Activated CD4-positive, alpha-beta T cell treated with anti-CD3 and anti-CD28 coated beads for 36 hours (primary cell): ENCODE data around the gene TMEM167B. TPM values are rescaled to one million over a fixed set of nuclear protein-coding genes. Genes with fewer than 3 reads are reported as not detected.

Source experiments
- ATAC-seq: fragments of 200-7000 bp; cut with Tn5 transposase; one replicate; pipeline ENCODE4 v1.10.0; 2021; ENCODE audit warnings: mild to moderate bottlenecking, moderate library complexity
- CTCF ChIA-PET: fragments of 350-600 bp; sonication (Branson Sonifier 250); formaldehyde crosslinking; loops from one replicate; lab custom pipeline; 2021; ENCODE audit warnings: antibody characterized with exemption; lab: Charles Lee
- POLR2A ChIA-PET: fragments of 350-600 bp; sonication (Branson Sonifier 250); formaldehyde crosslinking; loops from one replicate; lab custom pipeline; 2021; ENCODE audit warnings: antibody characterized with exemption, inconsistent platforms; lab: Charles Lee
- DNase-seq: peaks from one replicate; pipeline ENCODE4 v3.0.0-alpha.2; 2020
- H3K27ac Mint-ChIP-seq: one replicate; pipeline ENCODE4 v1.8.0; 2021; ENCODE audit warnings: mixed read lengths
- H3K27me3 Mint-ChIP-seq: one replicate; pipeline ENCODE4 v1.8.0; 2021; ENCODE audit warnings: mixed read lengths
- H3K36me3 Mint-ChIP-seq: one replicate; pipeline ENCODE4 v1.8.0; 2021; ENCODE audit warnings: low read depth, mixed read lengths
- H3K4me1 Mint-ChIP-seq: one replicate; pipeline ENCODE4 v1.8.0; 2021; ENCODE audit warnings: mixed read lengths
- H3K4me3 Mint-ChIP-seq: one replicate; pipeline ENCODE4 v1.8.0; 2021; ENCODE audit warnings: mild to moderate bottlenecking, moderate library complexity, mixed read lengths
- H3K9me3 Mint-ChIP-seq: one replicate; pipeline ENCODE4 v1.8.0; 2021; ENCODE audit warnings: low read depth, mixed read lengths
- intact Hi-C, 2 experiments: fragments of 100-400 bp; cut with DNase I in 1 of 2; cut with micrococcal nuclease in 1 of 2; formaldehyde crosslinking; loops; one replicate each; pipeline versions ENCODE4 v1.14.2 to v1.15.1; 2022 to 2024; cut with DNase I, micrococcal nuclease
- total RNA-seq, 2 experiments: library from RNA; stranded (reverse); gene quantifications; one replicate each; pipeline ENCODE4 v1.2.3, GENCODE V29; 2021

The TMEM167B gene
- total RNA-seq, 2 experiments from 2014 or later = 26.8 to 28.4 TPM

DNA sequence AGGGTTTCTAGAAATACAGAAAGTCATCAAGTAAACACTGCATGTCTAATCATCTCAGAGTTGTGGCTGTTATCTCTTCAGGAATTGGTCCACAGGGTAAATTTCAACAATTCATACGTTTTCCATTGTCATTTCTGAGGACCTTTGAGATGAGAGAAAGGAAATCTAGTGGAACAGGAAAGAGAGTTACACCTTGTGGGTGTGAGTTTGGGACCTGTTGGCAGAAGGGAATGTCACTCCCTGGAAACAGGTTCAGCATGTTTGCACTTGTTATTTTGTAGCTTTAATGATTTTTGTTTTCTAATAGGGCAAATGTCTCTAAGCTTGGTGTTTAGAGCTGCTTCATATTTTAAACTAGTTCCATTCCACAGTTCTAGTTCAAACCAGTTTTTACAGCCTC is 5.6 kb downstream of the TMEM167B start:
- ChIA-PET POLR2A (no interaction called here), CTCF (interaction anchor here (0.9 to 1.3 kb wide), 2 partner anchors 12 to 16 kb away, joined by 3 read pairs; a partner anchor contains a TSS)
- ATAC-seq (no peak), DNase-seq (no peak)
- Mint-ChIP-seq H3K4me3 (no peak overlapping the region), H3K36me3 (peaks cover 30% of the 10 kb centered on the region), H3K27ac (no peak overlapping the region), H3K9me3 (no peaks in the 10 kb centered on the region), H3K4me1 (peaks cover 21% of the 10 kb centered on the region), H3K27me3 (no peaks in the 10 kb centered on the region)
- intact Hi-C loops = loop anchor here in 1 of 2 experiments (10.0 kb wide), 1 partner anchor 329 kb away; the partner anchor contains the start of gene PSMA5

DNA sequence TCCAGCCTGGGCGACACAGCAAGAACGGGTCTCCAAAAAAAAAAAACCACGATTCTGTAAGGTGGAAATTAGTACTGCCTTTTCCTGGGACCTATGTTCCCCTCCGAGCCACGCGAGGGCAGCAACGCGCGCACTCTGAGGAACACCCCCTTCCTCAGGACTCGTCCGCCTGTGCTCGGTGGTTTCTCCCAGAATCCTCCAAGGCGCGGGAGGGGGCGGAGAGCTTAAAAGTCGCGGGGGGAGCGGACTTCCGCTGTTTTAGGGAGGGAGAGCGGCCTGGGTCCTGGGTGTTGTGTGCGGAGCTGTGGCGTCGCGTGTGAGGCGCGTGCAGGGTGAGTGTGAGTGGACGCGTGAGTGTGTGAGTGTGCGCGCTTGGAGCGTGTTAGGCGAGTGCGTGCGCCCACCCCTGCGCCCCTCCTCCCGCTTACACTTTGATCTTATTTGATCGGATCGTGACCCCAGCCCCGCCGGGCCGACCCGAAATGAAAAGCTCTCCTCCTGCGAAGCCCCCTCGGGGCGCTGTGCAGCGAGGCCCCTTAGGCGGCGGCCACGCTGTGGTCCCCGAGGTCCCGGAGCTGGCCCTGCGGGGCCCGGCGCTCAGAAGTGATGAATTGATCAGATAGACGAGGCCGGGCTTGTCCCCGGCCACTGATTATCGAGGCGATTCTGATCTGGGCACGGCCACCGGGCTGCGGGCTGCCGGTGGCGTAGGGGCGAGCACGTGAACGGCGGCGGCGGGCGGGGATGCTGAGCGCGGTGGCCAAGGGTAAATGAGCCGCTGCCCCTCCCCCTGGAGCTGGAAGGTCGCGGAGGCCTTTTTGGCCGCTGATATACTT is 9.6 kb downstream of the TMEM167B start:
- no peaks in the 10 kb centered on the region for H3K9me3 Mint-ChIP-seq
- peak; percentile 94 for ATAC-seq
- intact Hi-C loops = loop anchor here (1.0 to 10.0 kb wide), 11 partner anchors 10 to 895 kb away; partner anchors contain the start of genes PSMA5 (in 2 of the 2), TMEM167B (in 2 of the 2), CLCC1 (in 1 of the 2) and PRPF38B (in 1 of the 2)
- DNase-seq = peak; percentile 98
- peak overlapping the region; percentile 98 for H3K4me3 Mint-ChIP-seq
- CTCF ChIA-PET = interaction anchor here (0.6 to 6.0 kb wide), 24 partner anchors 9 to 448 kb away, joined by 3 to 73 read pairs (median 4); partner anchors contain the start of genes CYB561D1, ELAPOR1, GNAI3 and TAF13
- H3K4me1 Mint-ChIP-seq = peaks cover 6% of the 10 kb centered on the region
- POLR2A ChIA-PET = interaction anchor here (0.6 to 1.6 kb wide), 15 partner anchors 8 to 540 kb away, joined by 3 to 19 read pairs (median 4); partner anchors contain the start of genes ELAPOR1, TAF13, TMEM167B and WDR47
- H3K27ac Mint-ChIP-seq = peak overlapping the region; percentile 98
- peaks cover 27% of the 10 kb centered on the region for H3K36me3 Mint-ChIP-seq
- no peaks in the 10 kb centered on the region for H3K27me3 Mint-ChIP-seq

DNA sequence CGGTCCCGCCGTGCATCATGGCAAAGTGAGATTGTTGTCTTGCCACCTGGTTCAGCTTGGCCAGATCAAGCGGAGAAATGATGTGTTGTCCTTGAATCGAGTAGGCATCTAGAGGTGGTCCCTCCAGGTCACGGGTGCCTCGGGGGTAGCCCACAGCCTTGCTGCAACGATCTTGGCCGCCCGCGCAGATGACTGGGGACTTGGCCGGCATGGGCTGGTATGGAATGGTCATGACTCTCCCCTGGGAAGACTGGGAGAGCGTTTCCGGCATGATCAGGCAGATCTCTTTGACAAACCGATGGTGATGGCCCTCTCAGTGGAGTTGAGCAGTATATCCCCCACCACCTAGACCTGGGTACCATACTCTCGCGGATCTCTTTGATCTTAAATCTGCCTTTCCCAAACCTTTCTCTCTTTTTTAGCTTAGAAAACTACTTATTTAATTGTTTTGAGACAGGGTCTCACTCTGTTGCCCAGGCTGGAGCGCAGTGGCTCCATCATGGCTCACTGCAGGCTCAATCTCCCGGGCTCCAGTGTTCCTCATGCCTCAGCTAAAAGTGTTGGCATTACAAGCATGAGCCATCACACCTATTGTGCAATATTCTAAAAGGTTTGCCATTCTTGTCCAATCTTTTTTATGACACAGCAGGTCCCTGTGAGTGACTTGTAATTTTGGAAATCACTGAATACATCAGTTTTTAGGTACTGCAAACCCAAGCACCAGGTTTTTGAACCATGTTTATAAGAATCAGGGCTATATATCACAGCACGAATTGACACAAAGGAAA is 14.0 kb downstream of the TMEM167B start:
- ATAC-seq (no peak), DNase-seq (no peak)
- intact Hi-C loops = loop anchor here (5.0 to 10.0 kb wide), 2 partner anchors 88 to 900 kb away; partner anchors contain the start of gene SLC25A24 (in 1 of the 2)
- ChIA-PET POLR2A (no interaction called here), CTCF (interaction anchor here (0.6 to 6.0 kb wide), 4 partner anchors 9 to 496 kb away, joined by 3 to 73 read pairs (median 4); partner anchors contain the start of genes ELAPOR1 and TMEM167B)
- H3K4me1 Mint-ChIP-seq = peaks cover 4% of the 10 kb centered on the region
- peak overlapping the region; percentile 10 for H3K27ac Mint-ChIP-seq
- H3K27me3 Mint-ChIP-seq = no peaks in the 10 kb centered on the region
- peaks cover 27% of the 10 kb centered on the region for H3K36me3 Mint-ChIP-seq
- no peaks in the 10 kb centered on the region for H3K9me3 Mint-ChIP-seq
- H3K4me3 Mint-ChIP-seq = no peak overlapping the region

DNA sequence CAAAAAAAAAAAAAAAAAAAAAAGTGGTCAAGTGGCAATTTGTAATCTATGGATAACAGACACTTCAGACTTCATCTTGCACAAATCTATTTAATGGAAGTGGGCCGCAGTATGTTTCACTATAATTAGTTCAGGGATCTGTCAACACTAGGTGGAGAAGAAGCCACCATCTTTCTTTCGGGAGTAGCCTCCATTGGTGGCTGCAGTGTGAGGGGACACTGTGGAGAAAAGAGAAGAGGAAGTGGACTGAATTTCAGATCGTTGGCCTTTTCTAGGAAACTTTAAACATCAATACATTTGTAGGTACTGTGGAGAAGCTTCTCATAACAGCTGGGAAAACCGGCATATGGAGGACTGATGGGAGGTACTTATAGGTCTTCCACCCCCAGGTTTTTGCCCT is 15.3 kb downstream of the TMEM167B start:
- POLR2A ChIA-PET = no interaction called here
- no peaks in the 10 kb centered on the region for H3K9me3 Mint-ChIP-seq
- CTCF ChIA-PET = no interaction called here
- peaks cover 22% of the 10 kb centered on the region for H3K36me3 Mint-ChIP-seq
- no peak overlapping the region for H3K4me3 Mint-ChIP-seq
- ATAC-seq = no peak
- no peaks in the 10 kb centered on the region for H3K27me3 Mint-ChIP-seq
- DNase-seq = no peak
- H3K27ac Mint-ChIP-seq = no peak overlapping the region
- peaks cover 10% of the 10 kb centered on the region for H3K4me1 Mint-ChIP-seq
- intact Hi-C loops = loop anchor here in 1 of 2 experiments (10.0 kb wide), 1 partner anchor 901 kb away; the partner anchor contains the start of gene SLC25A24

DNA sequence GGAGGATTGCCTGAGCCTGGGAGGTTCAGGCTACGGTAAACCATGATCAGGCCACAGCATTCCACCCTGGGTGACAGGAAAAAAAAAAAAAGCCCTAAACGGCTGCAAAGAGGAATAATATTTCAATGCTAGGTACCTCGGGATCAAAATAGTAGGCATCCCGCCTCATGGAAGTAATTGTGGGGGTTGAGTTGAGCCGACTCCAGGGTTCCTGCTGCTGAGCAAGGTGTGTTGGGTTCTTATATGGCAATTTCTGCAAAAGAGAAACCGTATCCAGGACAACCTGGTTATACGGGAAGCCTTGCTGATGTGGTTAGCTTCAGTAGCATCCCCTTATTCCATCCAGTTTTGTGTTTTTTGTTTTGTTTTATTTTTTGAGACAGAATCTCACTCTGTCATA is 17.2 kb downstream of the TMEM167B start:
- ChIA-PET CTCF (interaction anchor here (1.0 kb wide), 1 partner anchor 21 kb away, joined by 3 read pairs; no protein-coding TSS in a partner anchor), POLR2A (no interaction called here)
- Mint-ChIP-seq H3K9me3 (no peaks in the 10 kb centered on the region), H3K27ac (no peak overlapping the region), H3K4me1 (peaks cover 7% of the 10 kb centered on the region), H3K4me3 (no peak overlapping the region), H3K27me3 (no peaks in the 10 kb centered on the region), H3K36me3 (peaks cover 10% of the 10 kb centered on the region)
- DNase-seq = no peak
- intact Hi-C loops = loop anchor here in 1 of 2 experiments (10.0 kb wide), 1 partner anchor 903 kb away; the partner anchor contains the start of gene SLC25A24
- no peak for ATAC-seq

DNA sequence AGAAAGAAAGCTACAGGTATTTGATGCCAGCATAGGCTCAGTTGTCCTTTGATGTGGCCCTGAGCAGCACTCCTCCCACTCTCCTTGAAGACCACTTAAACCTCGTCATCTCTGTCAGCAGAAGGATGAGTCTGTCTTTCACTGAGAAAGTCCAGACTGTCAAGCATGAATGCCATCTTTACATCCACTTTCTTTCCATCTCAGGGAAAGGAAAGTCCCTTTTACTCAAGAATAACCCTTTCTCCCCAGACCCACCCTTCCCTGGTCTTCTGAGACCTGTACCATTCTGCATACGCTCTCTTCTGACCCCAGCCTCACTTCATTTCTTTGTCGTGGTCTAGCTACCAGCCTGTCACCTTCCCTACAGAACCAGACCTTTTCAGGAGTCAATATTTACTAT is 19.3 kb downstream of the TMEM167B start:
- peaks cover 25% of the 10 kb centered on the region for H3K4me1 Mint-ChIP-seq
- H3K4me3 Mint-ChIP-seq = no peak overlapping the region
- ChIA-PET CTCF (interaction anchor here (0.9 to 7.1 kb wide), 5 partner anchors 8 to 282 kb away, joined by 3 to 73 read pairs (median 3); partner anchors contain the start of gene TAF13), POLR2A (interaction anchor here (0.9 to 2.5 kb wide), 2 partner anchors 9 to 10 kb away, joined by 3 to 15 read pairs; no protein-coding TSS in a partner anchor)
- H3K27me3 Mint-ChIP-seq = no peaks in the 10 kb centered on the region
- no peaks in the 10 kb centered on the region for H3K36me3 Mint-ChIP-seq
- H3K27ac Mint-ChIP-seq = no peak overlapping the region
- DNase-seq (no peak), ATAC-seq (no peak)
- intact Hi-C loops = loop anchor here (5.0 to 10.0 kb wide), 4 partner anchors 52 to 905 kb away; partner anchors contain the start of genes PRPF38B (in 1 of the 2), PSMA5 (in 1 of the 2) and SLC25A24 (in 1 of the 2)
- no peaks in the 10 kb centered on the region for H3K9me3 Mint-ChIP-seq

DNA sequence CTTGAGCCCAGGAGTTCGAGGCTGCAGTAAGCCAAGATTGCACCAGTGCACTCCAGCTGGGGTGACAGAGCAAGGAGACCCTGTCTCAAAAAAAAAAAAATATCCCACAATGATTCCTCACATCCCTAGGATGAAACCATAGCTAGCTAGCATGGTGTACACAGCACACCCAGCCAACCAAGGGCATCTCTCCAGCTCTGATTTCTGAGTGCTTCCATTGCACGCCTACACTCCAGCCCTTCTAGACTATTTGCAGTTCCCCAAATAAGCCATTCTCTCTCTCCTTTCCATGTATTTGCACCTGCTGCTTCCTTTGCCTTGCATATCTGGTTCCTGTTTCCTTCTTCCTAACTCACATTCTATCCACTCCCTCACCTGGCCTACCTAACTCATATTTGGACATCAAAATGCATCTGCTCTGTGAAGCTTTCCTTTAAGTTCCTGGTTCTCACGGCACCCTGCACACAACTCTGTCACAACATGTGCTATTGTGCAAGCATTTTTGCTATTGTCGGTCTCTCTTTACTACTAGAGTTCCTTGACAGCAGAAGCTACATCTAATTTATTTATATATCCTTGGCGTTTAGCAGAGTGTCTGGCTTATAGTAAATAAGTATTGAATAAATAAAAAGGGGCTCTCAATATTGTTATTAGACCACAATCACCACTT is 21.0 kb downstream of the TMEM167B start:
- no peak overlapping the region for H3K4me3 Mint-ChIP-seq
- no peaks in the 10 kb centered on the region for H3K36me3 Mint-ChIP-seq
- H3K9me3 Mint-ChIP-seq = no peaks in the 10 kb centered on the region
- no peak overlapping the region for H3K27ac Mint-ChIP-seq
- ChIA-PET POLR2A (interaction anchor here (2.5 kb wide), 1 partner anchor 12 kb away, joined by 15 read pairs; no protein-coding TSS in a partner anchor), CTCF (interaction anchor here (0.6 to 7.1 kb wide), 18 partner anchors 10 to 287 kb away, joined by 3 to 73 read pairs (median 6); partner anchors contain the start of genes CLCC1 and SARS1)
- DNase-seq = no peak
- no peak for ATAC-seq
- H3K27me3 Mint-ChIP-seq = no peaks in the 10 kb centered on the region
- peaks cover 38% of the 10 kb centered on the region for H3K4me1 Mint-ChIP-seq
- intact Hi-C loops = loop anchor here (1.0 to 5.0 kb wide), 11 partner anchors 11 to 419 kb away; partner anchors contain the start of genes CLCC1 (in 1 of the 2), GPSM2 (in 1 of the 2), PRPF38B (in 1 of the 2) and PSMA5 (in 1 of the 2)

DNA sequence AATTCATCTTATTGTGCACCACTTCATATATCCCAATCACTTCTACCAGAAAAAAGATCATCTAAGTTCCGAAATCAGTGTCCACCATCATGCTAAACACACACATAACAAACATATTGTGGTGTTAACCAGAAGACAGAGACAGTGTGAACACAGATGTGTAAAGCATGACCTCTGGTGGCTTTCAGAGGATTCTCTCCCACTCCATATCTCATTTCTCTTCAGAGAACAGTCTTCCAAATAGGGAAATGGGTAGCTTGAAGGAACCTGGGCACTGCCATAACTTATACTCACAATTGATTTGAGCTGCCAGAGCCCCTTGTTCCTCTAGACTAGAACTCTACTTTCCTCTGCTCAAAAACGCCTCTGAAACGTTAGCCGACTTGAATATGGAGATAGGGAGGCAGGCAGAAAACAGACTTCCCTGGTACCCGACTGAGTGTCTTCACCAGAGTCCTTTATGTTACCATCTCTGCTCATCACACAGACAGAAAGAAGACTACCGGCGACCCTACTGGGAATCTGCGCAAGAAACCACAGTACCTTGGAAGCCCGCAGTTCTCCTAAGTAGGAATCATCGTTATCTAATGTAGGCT is 21.6 kb downstream of the TMEM167B start:
- Mint-ChIP-seq H3K36me3 (no peaks in the 10 kb centered on the region), H3K4me3 (peak overlapping the region; percentile 71), H3K27me3 (no peaks in the 10 kb centered on the region), H3K27ac (no peak overlapping the region), H3K9me3 (no peaks in the 10 kb centered on the region), H3K4me1 (peaks cover 41% of the 10 kb centered on the region)
- POLR2A ChIA-PET = no interaction called here
- DNase-seq (no peak), ATAC-seq (peak; percentile 18)
- CTCF ChIA-PET = interaction anchor here (0.6 to 7.1 kb wide), 23 partner anchors 11 to 288 kb away, joined by 3 to 73 read pairs (median 5); partner anchors contain the start of genes CLCC1, SARS1 and TAF13
- intact Hi-C loops = loop anchor here (1.0 to 5.0 kb wide), 11 partner anchors 12 to 420 kb away; partner anchors contain the start of genes CLCC1 (in 1 of the 2), GPSM2 (in 1 of the 2), PRPF38B (in 1 of the 2) and PSMA5 (in 1 of the 2)

GRCh38 chr1:109112652-109113285 is 22.2 kb downstream of the TMEM167B start:
- no peaks in the 10 kb centered on the region for H3K27me3 Mint-ChIP-seq
- DNase-seq (peak; percentile 95), ATAC-seq (peak; percentile 62)
- CTCF ChIA-PET = interaction anchor here (0.6 to 7.1 kb wide), 26 partner anchors 11 to 448 kb away, joined by 3 to 73 read pairs (median 4); partner anchors contain the start of genes CLCC1, SARS1, TAF13 and TMEM167B
- no peaks in the 10 kb centered on the region for H3K9me3 Mint-ChIP-seq
- POLR2A ChIA-PET = no interaction called here
- peak overlapping the region; percentile 65 for H3K27ac Mint-ChIP-seq
- peak overlapping the region; percentile 71 for H3K4me3 Mint-ChIP-seq
- intact Hi-C loops = loop anchor here (1.0 to 5.0 kb wide), 12 partner anchors 12 to 420 kb away; partner anchors contain the start of genes CLCC1 (in 1 of the 2), GPSM2 (in 1 of the 2), PRPF38B (in 1 of the 2) and PSMA5 (in 1 of the 2)
- H3K4me1 Mint-ChIP-seq = peaks cover 41% of the 10 kb centered on the region
- H3K36me3 Mint-ChIP-seq = no peaks in the 10 kb centered on the region
